ENCODE measurements around the gene TBCD.

Gene TBCD

DNA sequence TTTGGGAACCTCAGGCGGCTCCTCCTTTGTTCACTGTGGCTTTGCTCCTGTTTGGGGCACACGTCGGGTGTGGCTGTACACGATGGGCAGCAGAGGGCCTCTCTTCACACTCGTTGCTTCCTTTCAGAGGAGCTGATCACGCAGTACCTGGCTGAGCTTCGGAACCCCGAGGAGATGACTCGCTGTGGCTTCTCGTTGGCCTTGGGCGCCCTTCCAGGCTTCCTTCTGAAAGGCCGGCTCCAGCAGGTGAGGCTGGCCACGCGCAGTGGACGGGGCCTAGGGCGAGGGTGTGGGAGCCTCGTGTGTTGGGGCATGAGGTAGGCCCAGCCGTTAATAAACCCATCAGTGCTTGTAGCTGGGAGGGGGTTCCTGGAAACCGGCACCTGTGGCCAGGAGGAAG is 172.9 kb downstream of the TBCD start:
- TF ChIP-seq, protein P1, sequence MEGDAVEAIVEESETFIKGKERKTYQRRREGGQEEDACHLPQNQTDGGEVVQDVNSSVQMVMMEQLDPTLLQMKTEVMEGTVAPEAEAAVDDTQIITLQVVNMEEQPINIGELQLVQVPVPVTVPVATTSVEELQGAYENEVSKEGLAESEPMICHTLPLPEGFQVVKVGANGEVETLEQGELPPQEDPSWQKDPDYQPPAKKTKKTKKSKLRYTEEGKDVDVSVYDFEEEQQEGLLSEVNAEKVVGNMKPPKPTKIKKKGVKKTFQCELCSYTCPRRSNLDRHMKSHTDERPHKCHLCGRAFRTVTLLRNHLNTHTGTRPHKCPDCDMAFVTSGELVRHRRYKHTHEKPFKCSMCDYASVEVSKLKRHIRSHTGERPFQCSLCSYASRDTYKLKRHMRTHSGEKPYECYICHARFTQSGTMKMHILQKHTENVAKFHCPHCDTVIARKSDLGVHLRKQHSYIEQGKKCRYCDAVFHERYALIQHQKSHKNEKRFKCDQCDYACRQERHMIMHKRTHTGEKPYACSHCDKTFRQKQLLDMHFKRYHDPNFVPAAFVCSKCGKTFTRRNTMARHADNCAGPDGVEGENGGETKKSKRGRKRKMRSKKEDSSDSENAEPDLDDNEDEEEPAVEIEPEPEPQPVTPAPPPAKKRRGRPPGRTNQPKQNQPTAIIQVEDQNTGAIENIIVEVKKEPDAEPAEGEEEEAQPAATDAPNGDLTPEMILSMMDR (IDR thresholded peaks at IDR 0.05; ENCODE audit: insufficient read depth, missing control alignments): peak; percentile 1
- DNase-seq (ENCODE audit: insufficient read length, low spot score) (no peak), FAIRE-seq (no peak)

DNA sequence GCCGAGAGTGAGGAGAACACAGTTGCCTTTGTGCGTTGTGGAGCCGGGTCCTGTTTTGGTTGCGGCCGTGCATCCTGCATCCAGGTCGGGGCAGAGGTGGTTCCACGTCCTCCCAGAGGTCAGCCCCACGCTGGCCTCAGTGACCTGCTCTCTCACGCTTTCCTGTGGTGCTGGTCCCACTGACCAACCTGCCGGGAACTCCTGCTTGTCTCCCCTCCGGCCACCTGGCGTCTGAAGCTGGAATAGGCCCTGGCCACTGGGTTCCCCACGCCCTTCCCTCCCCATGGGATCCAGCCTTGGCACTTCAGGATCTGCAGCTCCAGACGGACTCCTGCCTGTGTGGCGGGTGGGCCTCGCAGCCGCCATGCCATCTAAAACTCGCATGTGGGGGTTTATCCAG is 173.5 kb downstream of the TBCD start:
- TF ChIP-seq, protein P1 (IDR thresholded peaks at IDR 0.05; ENCODE audit: insufficient read depth, missing control alignments): no peak
- FAIRE-seq: no peak
- no peak for DNase-seq (ENCODE audit: insufficient read length, low spot score)

DNA sequence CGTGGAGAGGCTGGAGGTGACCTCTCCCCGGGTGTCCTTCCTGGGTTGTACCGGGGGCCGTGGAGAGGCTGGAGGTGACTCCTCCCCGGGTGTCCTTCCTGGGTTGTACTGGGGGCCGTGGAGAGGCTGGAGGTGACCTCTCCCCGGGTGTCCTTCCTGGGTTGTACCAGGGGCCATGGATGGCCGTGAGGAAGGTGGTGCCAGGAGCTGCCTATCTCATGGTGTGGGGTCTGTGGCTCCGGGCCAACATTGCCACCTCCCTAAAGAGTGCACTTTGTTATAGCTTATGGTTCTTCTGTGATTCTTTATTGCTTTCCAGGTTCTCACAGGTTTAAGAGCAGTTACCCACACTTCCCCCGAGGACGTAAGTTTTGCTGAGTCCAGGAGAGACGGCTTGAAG is 174.2 kb downstream of the TBCD start:
- TF ChIP-seq, protein P1 (IDR thresholded peaks at IDR 0.05; ENCODE audit: insufficient read depth, missing control alignments): no peak
- DNase-seq (ENCODE audit: insufficient read length, low spot score) (no peak), FAIRE-seq (no peak)

DNA sequence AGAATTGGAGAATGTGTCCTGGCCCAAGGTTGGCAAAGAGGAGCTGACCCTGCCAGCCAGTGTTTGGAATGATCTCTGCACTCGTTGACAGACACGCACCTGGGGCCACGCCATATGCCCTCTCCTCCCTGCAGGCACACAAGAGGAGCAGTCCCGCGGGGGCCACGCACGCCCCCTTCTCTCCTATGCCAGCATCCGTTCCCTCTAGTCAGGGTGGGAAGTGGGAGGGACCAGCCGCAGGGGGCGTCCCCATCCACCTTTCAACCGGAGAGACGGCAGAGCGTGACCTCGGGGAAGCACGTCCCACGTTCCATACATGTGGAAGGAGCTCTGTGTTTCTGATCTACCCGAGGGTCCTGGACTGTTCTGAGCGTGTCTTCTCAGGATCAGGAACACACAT is 174.9 kb downstream of the TBCD start:
- no peak for FAIRE-seq

DNA sequence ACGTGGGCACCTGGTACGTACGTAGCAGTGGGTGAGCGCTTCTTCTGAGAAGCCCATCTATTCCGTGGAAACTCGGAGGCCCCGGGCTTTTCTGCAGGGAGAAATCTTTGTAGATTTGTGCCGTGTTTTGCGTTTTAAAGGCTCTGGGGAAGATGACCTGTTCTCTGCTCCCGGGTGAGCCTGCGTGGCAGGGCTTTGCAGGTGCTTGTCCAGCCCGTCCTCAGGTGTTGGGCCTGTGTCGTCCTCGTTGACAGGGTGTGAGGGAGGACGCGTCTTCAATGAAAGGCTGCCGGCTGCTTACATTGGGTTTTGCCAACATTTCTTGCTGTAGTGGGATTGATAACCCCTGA is 175.4 kb downstream of the TBCD start:
- no peak for FAIRE-seq
- no peak for DNase-seq (ENCODE audit: insufficient read length, low spot score)
- TF ChIP-seq, protein P1 (IDR thresholded peaks at IDR 0.05; ENCODE audit: insufficient read depth, missing control alignments): no peak

More for the DNA sequence above, 174.9 kb downstream of the TBCD start:
- no peak for DNase-seq (ENCODE audit: insufficient read length, low spot score)
- TF ChIP-seq, protein P1 (IDR thresholded peaks at IDR 0.05; ENCODE audit: insufficient read depth, missing control alignments): no peak

DNA sequence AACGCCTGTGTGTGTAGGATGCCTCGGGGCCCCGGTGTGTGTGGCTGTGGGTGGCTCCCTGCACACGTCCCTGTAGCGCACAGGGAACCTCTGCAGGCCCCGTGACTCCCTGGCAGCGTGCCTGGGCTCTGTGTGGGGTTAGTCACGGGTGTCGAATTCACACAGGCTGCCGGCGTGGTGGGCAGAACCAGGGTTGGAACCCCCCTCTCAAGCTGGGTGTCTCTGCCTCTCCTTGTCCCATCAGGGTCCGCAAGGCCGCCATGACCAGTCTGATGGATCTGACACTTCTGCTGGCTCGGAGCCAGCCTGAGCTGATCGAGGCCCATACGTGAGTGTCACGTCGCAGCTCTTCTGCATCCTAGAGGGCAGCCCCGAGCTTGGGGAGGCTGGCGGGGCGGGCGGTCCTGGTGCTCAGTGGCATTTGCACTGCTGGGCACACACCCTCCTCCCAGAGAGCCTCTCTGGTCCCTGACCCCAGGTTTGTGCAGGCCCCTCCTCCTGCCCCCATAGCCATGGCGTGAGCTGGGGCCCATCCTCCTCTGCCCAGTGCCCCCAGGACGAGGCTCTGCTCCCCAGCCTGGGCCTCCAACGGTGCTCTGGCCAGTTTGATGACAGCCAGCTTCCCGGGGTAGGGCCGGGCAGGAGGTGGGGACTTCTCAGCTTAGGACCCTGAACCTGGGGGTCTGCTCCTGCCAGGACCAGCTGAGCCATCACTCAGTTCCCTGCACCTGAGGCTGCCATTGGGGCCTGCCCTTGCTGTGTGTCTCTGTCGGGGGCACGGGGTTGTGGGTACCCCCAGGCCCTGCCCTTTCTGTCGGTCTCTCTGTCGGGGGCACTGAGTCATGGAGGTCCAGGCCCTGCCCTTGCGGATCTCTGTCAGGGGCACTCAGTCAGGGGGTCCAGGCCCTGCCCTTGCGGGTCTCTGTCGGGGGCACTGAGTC is 176.1 kb downstream of the TBCD start:
- FAIRE-seq (no peak), DNase-seq (ENCODE audit: insufficient read length, low spot score) (no peak)
- TF ChIP-seq, protein P1 (IDR thresholded peaks at IDR 0.05; ENCODE audit: insufficient read depth, missing control alignments): no peak

DNA sequence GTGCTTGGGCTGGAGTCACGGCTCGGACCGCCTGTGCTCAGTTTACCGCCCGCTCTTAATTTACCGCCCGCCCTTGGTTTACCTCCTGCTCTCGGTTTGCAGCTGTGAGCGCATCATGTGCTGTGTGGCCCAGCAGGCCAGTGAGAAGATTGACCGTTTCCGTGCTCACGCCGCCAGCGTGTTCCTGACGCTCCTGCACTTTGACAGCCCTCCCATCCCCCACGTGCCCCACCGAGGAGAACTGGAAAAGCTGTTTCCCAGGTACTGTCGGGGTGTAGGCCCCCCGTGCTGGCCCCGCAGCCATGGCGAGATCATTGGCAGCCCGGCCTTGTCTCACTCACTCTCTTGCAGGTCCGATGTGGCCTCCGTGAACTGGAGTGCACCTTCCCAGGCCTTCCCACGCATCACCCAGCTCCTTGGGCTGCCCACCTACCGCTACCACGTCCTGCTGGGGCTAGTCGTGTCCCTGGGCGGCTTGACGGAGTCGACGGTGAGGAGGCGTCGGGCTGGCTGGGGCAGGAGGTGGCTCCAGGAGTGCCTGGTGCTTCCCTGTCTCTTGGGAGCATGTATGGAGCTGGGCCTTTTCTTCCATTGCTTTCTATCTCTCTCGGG is 177.3 kb downstream of the TBCD start:
- TF ChIP-seq, protein P1 (IDR thresholded peaks at IDR 0.05; ENCODE audit: insufficient read depth, missing control alignments): no peak
- FAIRE-seq (no peak), DNase-seq (ENCODE audit: insufficient read length, low spot score) (no peak)

All from D721Med (cell line).